Kidney epithelial cell (primary cell): ENCODE results near the gene BMP8B. TPM values are rescaled to one million over a fixed set of nuclear protein-coding genes. Genes with fewer than 3 reads are reported as not detected.

Experiments
- DNase-seq: peaks from one replicate; pipeline ENCODE4 v3.0.0-alpha.2; 2010; ENCODE audit warnings: low read depth
- H3K27me3 ChIP-seq: 2 replicates; pipeline ENCODE4 v1.6.0; 2011; ENCODE audit warnings: low read length; ENCODE audit not compliant: control insufficient read depth, insufficient read depth
- H3K36me3 ChIP-seq: 2 replicates; pipeline ENCODE4 v1.5.1; 2011; ENCODE audit warnings: low read length; ENCODE audit not compliant: control insufficient read depth, insufficient read depth
- H3K4me3 ChIP-seq: 2 replicates; pipeline ENCODE4 v1.5.1; 2011; ENCODE audit warnings: low read depth, mild to moderate bottlenecking, control low read depth, low read length
- total RNA-seq: library from RNA; depleted of rRNA; stranded (reverse); fragments of >200 nt; gene quantifications from 2 replicates; pipeline ENCODE4 v1.2.3, GENCODE V29; 2015
- TF ChIP-seq, protein P1 (sequence below): IDR thresholded peaks from 2 replicates; pipeline ENCODE4 v1.5.1; 2011; ENCODE audit warnings: mild to moderate bottlenecking, moderate library complexity, low read length, control low read depth, inconsistent platforms; ENCODE audit not compliant: insufficient read depth, poor library complexity, severe bottlenecking

The BMP8B gene
- total RNA-seq, 1 donor from 2014 or later: 4.3 TPM

GRCh38 chr1:39758556-39759435 lies 29.9 kb downstream of the BMP8B start:
- TF ChIP-seq, protein P1, sequence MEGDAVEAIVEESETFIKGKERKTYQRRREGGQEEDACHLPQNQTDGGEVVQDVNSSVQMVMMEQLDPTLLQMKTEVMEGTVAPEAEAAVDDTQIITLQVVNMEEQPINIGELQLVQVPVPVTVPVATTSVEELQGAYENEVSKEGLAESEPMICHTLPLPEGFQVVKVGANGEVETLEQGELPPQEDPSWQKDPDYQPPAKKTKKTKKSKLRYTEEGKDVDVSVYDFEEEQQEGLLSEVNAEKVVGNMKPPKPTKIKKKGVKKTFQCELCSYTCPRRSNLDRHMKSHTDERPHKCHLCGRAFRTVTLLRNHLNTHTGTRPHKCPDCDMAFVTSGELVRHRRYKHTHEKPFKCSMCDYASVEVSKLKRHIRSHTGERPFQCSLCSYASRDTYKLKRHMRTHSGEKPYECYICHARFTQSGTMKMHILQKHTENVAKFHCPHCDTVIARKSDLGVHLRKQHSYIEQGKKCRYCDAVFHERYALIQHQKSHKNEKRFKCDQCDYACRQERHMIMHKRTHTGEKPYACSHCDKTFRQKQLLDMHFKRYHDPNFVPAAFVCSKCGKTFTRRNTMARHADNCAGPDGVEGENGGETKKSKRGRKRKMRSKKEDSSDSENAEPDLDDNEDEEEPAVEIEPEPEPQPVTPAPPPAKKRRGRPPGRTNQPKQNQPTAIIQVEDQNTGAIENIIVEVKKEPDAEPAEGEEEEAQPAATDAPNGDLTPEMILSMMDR: no peak
- Histone ChIP-seq H3K27me3 (no peaks in the 10 kb centered on the region), H3K4me3 (no peak overlapping the region), H3K36me3 (no peaks in the 10 kb centered on the region)
- no peak for DNase-seq

GRCh38 chr1:39757501-39757900 lies 31.2 kb downstream of the BMP8B start:
- Histone ChIP-seq H3K4me3 (no peak overlapping the region), H3K27me3 (no peaks in the 10 kb centered on the region), H3K36me3 (peaks cover 1% of the 10 kb centered on the region)
- TF ChIP-seq, protein P1: no peak
- DNase-seq: no peak

GRCh38 chr1:39755965-39756659 lies 32.6 kb downstream of the BMP8B start:
- Histone ChIP-seq H3K36me3 (peaks cover 4% of the 10 kb centered on the region), H3K4me3 (no peak overlapping the region), H3K27me3 (no peaks in the 10 kb centered on the region)
- DNase-seq: no peak
- TF ChIP-seq, protein P1: no peak

DNA sequence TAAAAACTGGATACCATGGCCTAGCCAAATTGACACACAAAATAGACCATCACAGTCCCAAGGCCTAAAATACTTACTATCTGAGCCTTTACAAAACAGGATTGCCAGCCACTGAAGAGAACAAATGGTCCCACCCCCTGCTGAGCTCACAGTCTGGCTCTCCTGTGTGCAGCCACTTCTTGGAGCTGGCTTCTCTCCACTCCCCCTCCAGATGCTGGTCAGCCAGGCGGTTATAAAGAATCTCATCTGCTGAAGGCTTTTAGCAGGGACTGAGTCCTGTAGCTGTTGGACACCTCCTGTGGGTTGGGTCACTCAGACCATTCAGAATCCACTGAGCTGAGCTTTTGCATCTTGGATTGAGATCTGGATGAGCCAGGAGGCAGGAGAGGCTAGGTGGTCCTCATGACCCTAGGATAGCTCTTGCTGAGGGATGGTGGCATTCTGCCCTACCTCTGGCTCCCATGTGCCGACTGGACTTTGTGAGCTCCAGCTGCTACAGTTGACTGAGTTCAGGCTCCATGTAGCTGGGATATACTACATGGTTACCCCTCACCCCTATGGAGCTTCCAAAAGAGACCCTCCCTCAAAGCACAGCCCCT lies 33.7 kb downstream of the BMP8B start:
- peaks cover 4% of the 10 kb centered on the region for H3K36me3 ChIP-seq

DNA sequence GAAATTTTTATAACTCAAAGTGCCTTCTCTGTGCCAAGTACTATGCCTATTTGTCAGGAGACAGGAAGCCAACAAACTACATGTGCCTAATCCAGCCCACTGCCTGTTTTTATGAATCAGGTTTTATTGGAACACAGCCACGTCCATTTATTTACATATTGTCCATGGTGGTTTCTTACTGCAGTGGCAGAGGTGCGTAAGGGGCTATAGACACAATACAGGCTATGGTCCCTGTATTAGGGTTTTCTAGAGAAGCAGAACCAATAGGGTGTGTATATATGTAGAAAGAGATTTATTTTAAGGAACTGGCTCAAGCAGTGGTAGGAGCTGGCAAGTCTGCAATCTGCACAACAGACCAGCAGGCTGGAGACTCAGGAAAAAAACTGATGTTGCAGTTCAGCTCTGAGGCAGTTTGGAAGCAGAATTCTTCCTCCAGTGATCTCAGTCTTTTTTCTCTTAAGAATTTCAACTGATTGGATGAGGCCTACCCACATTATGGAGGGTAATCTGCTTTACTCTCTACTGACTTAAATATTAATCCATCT lies 34.6 kb downstream of the BMP8B start:
- no peak overlapping the region for H3K4me3 ChIP-seq
- TF ChIP-seq, protein P1: no peak
- H3K27me3 ChIP-seq: no peaks in the 10 kb centered on the region
- H3K36me3 ChIP-seq: peaks cover 4% of the 10 kb centered on the region
- DNase-seq: no peak

More for the DNA sequence above, 33.7 kb downstream of the BMP8B start:
- no peak for DNase-seq
- TF ChIP-seq, protein P1: no peak
- Histone ChIP-seq H3K27me3 (no peaks in the 10 kb centered on the region), H3K4me3 (no peak overlapping the region)
